Liver (tissue), 9 donors: ENCODE results near the gene NCAM2. TPM values are rescaled to one million over a fixed set of nuclear protein-coding genes. Genes with fewer than 3 reads are reported as not detected.

Source experiments
- DNase-seq: peaks from one replicate; pipeline ENCODE4 v3.0.0-alpha.2; 2017; ENCODE audit warnings: low spot score
- H3K27ac ChIP-seq, 2 donors: one replicate each; pipeline ENCODE4 v1.7.0; 2013; ENCODE audit warnings: inconsistent platforms in 2 of 2, low read length in 2 of 2, control low read depth in 1 of 2, low read depth in 1 of 2, mild to moderate bottlenecking in 1 of 2
- H3K27me3 ChIP-seq, 4 donors: one replicate each; pipeline versions ENCODE4 v1.6.1 to v1.7.0; 2013; ENCODE audit warnings: low read length in 3 of 4, inconsistent platforms in 1 of 4, mild to moderate bottlenecking in 1 of 4, moderate library complexity in 1 of 4; ENCODE audit not compliant: control insufficient read depth in 4 of 4, insufficient read depth in 4 of 4
- H3K36me3 ChIP-seq, 4 donors: one replicate each; pipeline versions ENCODE4 v1.6.1 to v1.7.0; 2013; ENCODE audit warnings: low read length in 3 of 4, mild to moderate bottlenecking in 3 of 4, low read depth in 1 of 4, moderate library complexity in 1 of 4; ENCODE audit not compliant: control insufficient read depth in 4 of 4, insufficient read depth in 3 of 4
- H3K4me1 ChIP-seq, 4 donors: one replicate each; pipeline versions ENCODE4 v1.6.1 to v1.7.0; 2013; ENCODE audit warnings: low read length in 3 of 4, mild to moderate bottlenecking in 3 of 4, moderate library complexity in 1 of 4; ENCODE audit not compliant: control insufficient read depth in 4 of 4, insufficient read depth in 4 of 4
- H3K4me3 ChIP-seq, 3 donors: one replicate each; pipeline versions ENCODE4 v1.6.1 to v1.7.0; 2013; ENCODE audit warnings: low read length in 3 of 3, control low read depth in 1 of 3, low read depth in 1 of 3, mild to moderate bottlenecking in 1 of 3
- H3K9ac ChIP-seq, 2 donors: one replicate each; pipeline ENCODE4 v1.7.0; 2013; ENCODE audit warnings: low read length in 2 of 2, mild to moderate bottlenecking in 2 of 2, moderate library complexity in 2 of 2, control low read depth in 1 of 2, low read depth in 1 of 2
- H3K9me3 ChIP-seq, 4 donors: one replicate each; pipeline versions ENCODE4 v1.6.1 to v1.7.0; 2013; ENCODE audit warnings: low read length in 3 of 4; ENCODE audit not compliant: control insufficient read depth in 4 of 4
- HNF4G ChIP-seq: IDR thresholded peaks from 2 replicates; pipeline ENCODE4 v1.6.1; 2016; ENCODE audit warnings: antibody characterized with exemption
- JUND ChIP-seq, 2 donors: IDR thresholded peaks; 2 replicates each; pipeline ENCODE4 v1.6.1; 2016; ENCODE audit warnings: antibody characterized with exemption in 2 of 2
- NR2F2 ChIP-seq: IDR thresholded peaks from 2 replicates; pipeline ENCODE4 v1.6.1; 2016; ENCODE audit warnings: antibody characterized with exemption
- RAD21 ChIP-seq, 2 donors: IDR thresholded peaks; 2 replicates each; pipeline ENCODE4 v1.6.1; 2016; ENCODE audit warnings: antibody characterized with exemption in 2 of 2, mild to moderate bottlenecking in 2 of 2
- RXRA ChIP-seq, 2 donors: IDR thresholded peaks; 2 replicates each; pipeline ENCODE4 v1.6.1; 2017 to 2018; ENCODE audit warnings: antibody characterized with exemption in 2 of 2, mild to moderate bottlenecking in 1 of 2
- SP1 ChIP-seq: IDR thresholded peaks from 2 replicates; pipeline ENCODE4 v1.6.1; 2018; ENCODE audit warnings: antibody characterized with exemption, mild to moderate bottlenecking
- YY1 ChIP-seq: IDR thresholded peaks from 2 replicates; pipeline ENCODE4 v1.6.1; 2016; ENCODE audit warnings: antibody characterized with exemption, mild to moderate bottlenecking
- ZBTB33 ChIP-seq: IDR thresholded peaks from 2 replicates; pipeline ENCODE4 v1.6.1; 2016; ENCODE audit warnings: antibody characterized with exemption
- WGBS: extraction: QIAGEN DNeasy Blood & Tissue Kit; methylation state at CpG from one replicate; pipeline ENCODE4 v1.1.7; 2013; 5-methylcytosine and 5-hydroxymethylcytosine counted together
- polyA plus RNA-seq, 2 donors: library from polyadenylated mRNA; stranded (reverse) in 1 of 2; unstranded in 1 of 2; fragments of 200-250 nt in 1 of 2; fragments of >200 nt in 1 of 2; fragmentation: Nextera tagmentation in 1 of 2; extraction: Ambion mirVana in 1 of 2; gene quantifications; one replicate each; pipeline versions ENCODE4 v1.2.1 to v1.2.3, GENCODE V29; 2013 to 2015
- total RNA-seq, 2 donors: library from RNA; depleted of rRNA; stranded (reverse); fragments of >200 nt; gene quantifications; one replicate each; pipeline ENCODE4 v1.2.3, GENCODE V29; 2014
- TF ChIP-seq, protein P1 (sequence below): IDR thresholded peaks from 2 replicates; pipeline ENCODE4 v1.6.1; 2016; ENCODE audit warnings: antibody characterized with exemption, mild to moderate bottlenecking
- TF ChIP-seq, protein P2 (sequence below): fragments of 150-350 bp; IDR thresholded peaks from 2 replicates; pipeline ENCODE4 v1.5.1; 2017; ENCODE audit warnings: improper control_type of control experiment, low read depth, low read length; ENCODE audit not compliant: missing input control
- TF ChIP-seq, protein P3 (sequence below): IDR thresholded peaks from 2 replicates; pipeline ENCODE4 v1.6.1; 2016; ENCODE audit warnings: antibody characterized with exemption
- donor health status: healthy.
- donor health status: healthy.
- donor health status: healthy.
- donor health status: healthy.
- donor health status: healthy.

NCAM2 gene
- total and polyA plus RNA-seq, 4 donors = 0.06 to 0.51 (median 0.24) TPM

DNA sequence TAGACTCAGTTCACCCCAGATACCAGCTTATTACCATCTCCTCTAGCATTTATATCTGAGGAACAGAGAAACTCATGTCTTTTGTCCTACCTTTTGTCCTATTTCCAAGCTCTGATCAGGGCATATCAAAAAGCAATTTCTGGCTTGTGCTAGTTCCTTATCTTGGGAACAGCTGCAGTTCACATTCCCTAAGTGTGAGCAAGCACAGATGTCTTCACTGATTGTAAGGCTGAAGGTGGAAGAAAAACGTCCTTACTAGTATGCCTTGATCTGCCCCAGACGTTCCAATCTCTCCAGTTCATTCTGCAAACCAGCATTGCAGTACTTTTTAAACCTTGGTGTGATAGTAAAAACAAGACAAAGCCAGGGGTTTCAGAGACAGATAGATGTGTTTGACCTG is 139.8 kb downstream of the NCAM2 start:
- Histone ChIP-seq H3K4me3 (no peak overlapping the region), H3K36me3 (no peaks in the 10 kb centered on the region), H3K9me3 (no peaks in the 10 kb centered on the region), H3K4me1 (no peaks in the 10 kb centered on the region), H3K27me3 (no peaks in the 10 kb centered on the region), H3K27ac (no peak overlapping the region), H3K9ac (no peak overlapping the region)
- WGBS = 26% methylated on average over 2 of the region's 2 CpGs
- DNase-seq = no peak
- no peak for TF ChIP-seq SP1
- TF ChIP-seq RXRA (IDR thresholded peaks at IDR 0.05) = no peak
- TF ChIP-seq, protein P1, sequence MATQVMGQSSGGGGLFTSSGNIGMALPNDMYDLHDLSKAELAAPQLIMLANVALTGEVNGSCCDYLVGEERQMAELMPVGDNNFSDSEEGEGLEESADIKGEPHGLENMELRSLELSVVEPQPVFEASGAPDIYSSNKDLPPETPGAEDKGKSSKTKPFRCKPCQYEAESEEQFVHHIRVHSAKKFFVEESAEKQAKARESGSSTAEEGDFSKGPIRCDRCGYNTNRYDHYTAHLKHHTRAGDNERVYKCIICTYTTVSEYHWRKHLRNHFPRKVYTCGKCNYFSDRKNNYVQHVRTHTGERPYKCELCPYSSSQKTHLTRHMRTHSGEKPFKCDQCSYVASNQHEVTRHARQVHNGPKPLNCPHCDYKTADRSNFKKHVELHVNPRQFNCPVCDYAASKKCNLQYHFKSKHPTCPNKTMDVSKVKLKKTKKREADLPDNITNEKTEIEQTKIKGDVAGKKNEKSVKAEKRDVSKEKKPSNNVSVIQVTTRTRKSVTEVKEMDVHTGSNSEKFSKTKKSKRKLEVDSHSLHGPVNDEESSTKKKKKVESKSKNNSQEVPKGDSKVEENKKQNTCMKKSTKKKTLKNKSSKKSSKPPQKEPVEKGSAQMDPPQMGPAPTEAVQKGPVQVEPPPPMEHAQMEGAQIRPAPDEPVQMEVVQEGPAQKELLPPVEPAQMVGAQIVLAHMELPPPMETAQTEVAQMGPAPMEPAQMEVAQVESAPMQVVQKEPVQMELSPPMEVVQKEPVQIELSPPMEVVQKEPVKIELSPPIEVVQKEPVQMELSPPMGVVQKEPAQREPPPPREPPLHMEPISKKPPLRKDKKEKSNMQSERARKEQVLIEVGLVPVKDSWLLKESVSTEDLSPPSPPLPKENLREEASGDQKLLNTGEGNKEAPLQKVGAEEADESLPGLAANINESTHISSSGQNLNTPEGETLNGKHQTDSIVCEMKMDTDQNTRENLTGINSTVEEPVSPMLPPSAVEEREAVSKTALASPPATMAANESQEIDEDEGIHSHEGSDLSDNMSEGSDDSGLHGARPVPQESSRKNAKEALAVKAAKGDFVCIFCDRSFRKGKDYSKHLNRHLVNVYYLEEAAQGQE = no peak
- no peak for TF ChIP-seq ZBTB33
- TF ChIP-seq HNF4G = no peak
- TF ChIP-seq YY1 = no peak
- TF ChIP-seq RAD21 (IDR thresholded peaks at IDR 0.05) = no peak

DNA sequence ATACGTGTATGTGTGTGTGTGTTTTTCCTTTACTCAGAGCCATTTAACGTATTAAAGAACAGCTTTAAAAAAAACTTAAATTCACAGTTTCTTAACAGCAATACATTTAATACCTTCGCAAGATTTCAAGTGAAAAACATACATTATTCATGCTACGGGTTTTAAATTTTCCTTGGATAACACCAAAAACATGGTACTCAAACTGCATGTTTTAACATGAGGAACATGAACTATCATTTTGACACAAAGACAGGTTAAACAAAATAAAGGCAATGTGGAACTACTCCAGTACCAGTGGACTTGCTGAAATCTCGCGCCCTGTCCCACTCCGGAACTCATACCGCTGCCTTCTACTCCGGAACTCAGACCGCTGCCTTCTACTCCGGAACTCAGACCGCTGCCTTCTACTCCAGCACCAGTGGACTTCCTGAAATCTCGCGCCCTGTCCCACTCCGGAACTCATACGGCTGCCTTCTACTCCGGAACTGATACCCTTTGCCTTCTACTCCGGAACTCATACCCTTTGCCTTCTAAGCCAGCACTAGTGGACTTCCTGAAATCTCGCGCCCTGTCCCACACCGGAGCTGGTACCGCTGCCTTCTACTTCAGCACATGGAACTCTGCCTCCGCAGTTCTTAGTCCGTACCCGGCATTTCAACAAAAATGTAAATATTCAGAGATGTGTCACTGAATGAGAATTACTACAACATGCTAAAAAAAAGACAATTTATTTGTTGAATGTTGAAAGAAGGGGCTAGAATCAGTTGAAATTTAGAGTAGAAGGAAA is 148.6 kb downstream of the NCAM2 start:
- Histone ChIP-seq H3K4me3 (no peak overlapping the region), H3K9ac (no peak overlapping the region), H3K4me1 (no peaks in the 10 kb centered on the region), H3K27ac (no peak overlapping the region), H3K36me3 (no peaks in the 10 kb centered on the region), H3K9me3 (no peaks in the 10 kb centered on the region), H3K27me3 (no peaks in the 10 kb centered on the region)
- no peak for DNase-seq
- WGBS = 92% methylated on average over 25 of the region's 25 CpGs
- TF ChIP-seq, protein P1 = no peak
- TF ChIP-seq RXRA (IDR thresholded peaks at IDR 0.05) = no peak
- TF ChIP-seq, protein P2, sequence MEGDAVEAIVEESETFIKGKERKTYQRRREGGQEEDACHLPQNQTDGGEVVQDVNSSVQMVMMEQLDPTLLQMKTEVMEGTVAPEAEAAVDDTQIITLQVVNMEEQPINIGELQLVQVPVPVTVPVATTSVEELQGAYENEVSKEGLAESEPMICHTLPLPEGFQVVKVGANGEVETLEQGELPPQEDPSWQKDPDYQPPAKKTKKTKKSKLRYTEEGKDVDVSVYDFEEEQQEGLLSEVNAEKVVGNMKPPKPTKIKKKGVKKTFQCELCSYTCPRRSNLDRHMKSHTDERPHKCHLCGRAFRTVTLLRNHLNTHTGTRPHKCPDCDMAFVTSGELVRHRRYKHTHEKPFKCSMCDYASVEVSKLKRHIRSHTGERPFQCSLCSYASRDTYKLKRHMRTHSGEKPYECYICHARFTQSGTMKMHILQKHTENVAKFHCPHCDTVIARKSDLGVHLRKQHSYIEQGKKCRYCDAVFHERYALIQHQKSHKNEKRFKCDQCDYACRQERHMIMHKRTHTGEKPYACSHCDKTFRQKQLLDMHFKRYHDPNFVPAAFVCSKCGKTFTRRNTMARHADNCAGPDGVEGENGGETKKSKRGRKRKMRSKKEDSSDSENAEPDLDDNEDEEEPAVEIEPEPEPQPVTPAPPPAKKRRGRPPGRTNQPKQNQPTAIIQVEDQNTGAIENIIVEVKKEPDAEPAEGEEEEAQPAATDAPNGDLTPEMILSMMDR = no peak
- TF ChIP-seq JUND (IDR thresholded peaks at IDR 0.05) = no peak
- no peak for TF ChIP-seq NR2F2
- TF ChIP-seq, protein P3, sequence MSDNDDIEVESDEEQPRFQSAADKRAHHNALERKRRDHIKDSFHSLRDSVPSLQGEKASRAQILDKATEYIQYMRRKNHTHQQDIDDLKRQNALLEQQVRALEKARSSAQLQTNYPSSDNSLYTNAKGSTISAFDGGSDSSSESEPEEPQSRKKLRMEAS = no peak
